SU-DHL-6 (cell line): ENCODE measurements around the gene TMEM203.
A peak's percentile ranks its signal among the peaks of the same experiment; 100 is the strongest.

Source experiments
- H2AFZ ChIP-seq: fragments of 200-600 bp; sonication (generic); 2 replicates; pipeline ENCODE4 v1.6.1; 2014; ENCODE audit warnings: low read depth, mild to moderate bottlenecking, moderate library complexity, mixed read lengths, antibody characterized with exemption, low read length; ENCODE audit not compliant: severe bottlenecking
- H3F3A ChIP-seq: fragments of 200-600 bp; shearing (Covaris generic); 2 replicates; pipeline ENCODE4 v1.6.0; 2016; ENCODE audit warnings: antibody characterized with exemption, mild to moderate bottlenecking; ENCODE audit not compliant: insufficient read depth
- H3K27ac ChIP-seq: fragments of 200-600 bp; sonication (generic); 2 replicates; pipeline ENCODE4 v1.5.1; 2016; ENCODE audit warnings: low read depth, mild to moderate bottlenecking, low read length, moderate library complexity, mixed read lengths
- H3K27me3 ChIP-seq: fragments of 200-600 bp; sonication (generic), shearing (Covaris generic); 2 replicates; pipeline ENCODE4 v1.6.0; 2014; ENCODE audit warnings: mild to moderate bottlenecking, low read length
- H3K36me3 ChIP-seq: fragments of 200-600 bp; sonication (generic); 2 replicates; pipeline ENCODE4 v1.6.1; 2014; ENCODE audit warnings: mild to moderate bottlenecking, low read length, mixed read lengths
- H3K4me2 ChIP-seq: fragments of 300-600, 200-600 bp; shearing (Covaris generic), sonication (generic); 2 replicates; pipeline ENCODE4 v1.6.0; 2014; ENCODE audit warnings: low read length, low read depth, mild to moderate bottlenecking; ENCODE audit not compliant: poor library complexity, severe bottlenecking
- H3K4me3 ChIP-seq: fragments of 200-600 bp; sonication (generic); 2 replicates; pipeline ENCODE4 v1.5.1; 2014; ENCODE audit warnings: antibody characterized with exemption, low read length, mild to moderate bottlenecking, mixed read lengths; ENCODE audit not compliant: insufficient read depth, poor library complexity, severe bottlenecking
- H3K79me2 ChIP-seq: fragments of 200-600 bp; sonication (generic); 2 replicates; pipeline ENCODE4 v1.6.1; 2014; ENCODE audit warnings: mild to moderate bottlenecking, low read length, moderate library complexity; ENCODE audit not compliant: insufficient read depth
- H3K9ac ChIP-seq: fragments of 200-600 bp; sonication (generic); 2 replicates; pipeline ENCODE4 v1.7.0; 2014; ENCODE audit warnings: mild to moderate bottlenecking, low read length
- H3K9me2 ChIP-seq: fragments of 200-600 bp; sonication (generic); replicated peaks from 2 replicates; pipeline ENCODE4 v1.6.1; 2014; ENCODE audit warnings: low read length; ENCODE audit not compliant: insufficient read depth
- H3K9me3 ChIP-seq: fragments of 200-600 bp; sonication (generic); 2 replicates; pipeline ENCODE4 v1.6.1; 2014; ENCODE audit warnings: low read length, mixed read lengths; ENCODE audit not compliant: insufficient read depth
- H4K20me1 ChIP-seq: fragments of 200-600 bp; sonication (generic); 2 replicates; pipeline ENCODE4 v1.6.1; 2014; ENCODE audit warnings: low read depth, mild to moderate bottlenecking, antibody characterized with exemption, low read length, moderate library complexity, mixed read lengths
- EZH2phosphoT487 ChIP-seq: fragments of 200-600 bp; sonication (generic), shearing (Covaris generic); conservative IDR thresholded peaks from 2 replicates; pipeline ENCODE4 v1.6.1; 2018; ENCODE audit warnings: mild to moderate bottlenecking, antibody characterized with exemption, low read length, moderate library complexity, mixed read lengths
- TF ChIP-seq, protein P1 (sequence below): fragments of 200-600 bp; sonication (generic); IDR thresholded peaks from one replicate; pipeline ENCODE4 v1.5.1; 2017; ENCODE audit warnings: antibody characterized with exemption, mild to moderate bottlenecking, low read length, moderate library complexity; ENCODE audit not compliant: insufficient read depth, poor library complexity, severe bottlenecking

The TMEM203 gene

DNA sequence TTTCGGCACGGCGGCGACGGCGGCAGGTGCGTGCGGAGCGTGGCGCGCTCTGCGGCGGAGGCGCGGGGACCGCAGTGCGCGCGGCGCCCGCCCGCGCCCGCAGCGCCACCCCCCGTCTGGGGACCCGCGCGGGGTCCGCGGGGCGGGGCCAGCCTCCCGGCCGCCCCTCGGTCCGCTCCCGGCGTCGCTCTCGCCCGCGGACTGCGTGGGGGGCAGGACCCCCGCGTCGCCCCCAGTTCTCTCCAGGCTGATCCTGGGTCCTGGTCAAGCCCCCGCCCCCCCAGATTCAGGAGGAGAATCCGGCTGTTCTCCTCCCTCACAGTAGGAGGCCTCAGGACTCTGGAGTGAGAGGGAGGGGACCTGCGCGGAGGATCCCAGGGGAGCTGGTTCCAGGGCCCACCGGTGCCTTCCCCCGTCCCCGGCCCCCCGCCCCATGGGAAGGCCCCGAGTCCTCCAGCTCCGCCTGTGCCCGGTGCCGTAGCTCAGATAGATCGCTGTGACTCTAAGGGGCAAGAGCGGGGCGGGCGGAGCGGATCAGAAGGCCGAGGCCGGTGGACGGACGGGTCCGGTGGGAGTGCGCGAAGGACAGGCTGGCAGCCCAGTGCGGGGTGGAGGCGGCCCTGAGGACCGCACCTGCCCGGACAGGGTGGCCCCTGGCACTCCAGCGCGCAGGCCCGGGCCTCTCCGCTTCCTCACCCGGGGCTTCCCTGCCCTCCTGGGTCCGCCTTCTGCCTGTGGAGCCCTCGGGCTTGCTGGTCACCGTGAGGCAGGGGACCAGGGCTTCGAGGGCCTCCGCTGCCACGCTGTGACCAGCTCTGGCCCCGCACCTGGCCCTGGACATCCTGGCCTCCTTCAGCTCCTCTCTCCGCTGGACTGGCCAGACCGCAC is 17.0 kb upstream of the TMEM203 start, which contains the start of gene RNF208:
Gene RNF208 (minus strand): TSS at position 51 of the 888 bp plus-strand sequence. CDS start 1,028 bp downstream, outside the sequence.
- peak within 1 kb of the TSS; percentile 97 for H3K9ac ChIP-seq
- H3K4me2 ChIP-seq, result peak within 1 kb of the TSS; percentile 71
- H4K20me1 ChIP-seq, result no peaks in the 10 kb centered on the region
- H3K27me3 ChIP-seq, result no peaks in the 10 kb centered on the region
- H3K4me3 ChIP-seq, result peak within 1 kb of the TSS; percentile 87
- no peaks in the 10 kb centered on the region for H3K79me2 ChIP-seq
- H3K27ac ChIP-seq, result 0 out of 2 replicates have a peak within 1 kb of the TSS, but pooled peaks have one; percentile 4
- no peak within 1 kb of the TSS for H2AFZ ChIP-seq
- no peaks in the 10 kb centered on the region for H3K9me3 ChIP-seq
- TF ChIP-seq, protein P1, sequence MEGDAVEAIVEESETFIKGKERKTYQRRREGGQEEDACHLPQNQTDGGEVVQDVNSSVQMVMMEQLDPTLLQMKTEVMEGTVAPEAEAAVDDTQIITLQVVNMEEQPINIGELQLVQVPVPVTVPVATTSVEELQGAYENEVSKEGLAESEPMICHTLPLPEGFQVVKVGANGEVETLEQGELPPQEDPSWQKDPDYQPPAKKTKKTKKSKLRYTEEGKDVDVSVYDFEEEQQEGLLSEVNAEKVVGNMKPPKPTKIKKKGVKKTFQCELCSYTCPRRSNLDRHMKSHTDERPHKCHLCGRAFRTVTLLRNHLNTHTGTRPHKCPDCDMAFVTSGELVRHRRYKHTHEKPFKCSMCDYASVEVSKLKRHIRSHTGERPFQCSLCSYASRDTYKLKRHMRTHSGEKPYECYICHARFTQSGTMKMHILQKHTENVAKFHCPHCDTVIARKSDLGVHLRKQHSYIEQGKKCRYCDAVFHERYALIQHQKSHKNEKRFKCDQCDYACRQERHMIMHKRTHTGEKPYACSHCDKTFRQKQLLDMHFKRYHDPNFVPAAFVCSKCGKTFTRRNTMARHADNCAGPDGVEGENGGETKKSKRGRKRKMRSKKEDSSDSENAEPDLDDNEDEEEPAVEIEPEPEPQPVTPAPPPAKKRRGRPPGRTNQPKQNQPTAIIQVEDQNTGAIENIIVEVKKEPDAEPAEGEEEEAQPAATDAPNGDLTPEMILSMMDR, result no peak
- TF ChIP-seq EZH2phosphoT487, result no peak
- no peaks in the 10 kb centered on the region for H3K9me2 ChIP-seq
- no peaks in the 10 kb centered on the region for H3F3A ChIP-seq
- H3K36me3 ChIP-seq, result no peaks in the 10 kb centered on the region

DNA sequence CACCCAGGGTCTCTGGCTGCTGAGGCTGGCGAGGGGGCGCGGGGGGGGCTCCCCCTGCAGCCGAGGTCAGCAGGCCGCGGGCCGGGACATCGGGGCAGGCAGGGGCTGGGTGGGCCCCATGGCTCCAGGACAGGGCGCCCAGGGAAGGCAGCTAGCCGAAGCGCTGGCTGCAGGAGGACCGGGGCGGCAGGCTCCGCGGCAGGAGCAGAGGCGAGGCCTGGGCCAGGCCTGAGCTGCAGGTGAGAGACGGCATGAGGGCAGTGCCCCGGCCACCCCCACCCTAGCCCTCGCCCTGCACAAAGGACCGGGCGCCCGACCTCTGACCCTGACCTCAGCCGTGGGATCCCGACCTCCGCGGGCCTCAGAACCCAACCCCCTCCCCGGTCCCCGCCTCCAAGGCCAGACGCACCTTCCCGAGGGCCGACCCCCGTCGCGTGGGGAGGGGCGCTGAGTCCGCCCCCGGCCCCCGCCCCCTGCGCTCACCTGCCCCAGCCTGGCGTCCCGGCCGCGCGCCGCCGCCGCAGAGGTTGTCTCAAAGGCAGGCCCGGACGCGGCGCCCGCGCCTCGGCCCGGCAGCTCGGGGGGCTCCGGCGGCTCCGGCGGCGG is 16.2 kb upstream of the TMEM203 start:
- TF ChIP-seq, protein P1, result no peak
- no peak for TF ChIP-seq EZH2phosphoT487
- Histone ChIP-seq H3K9me2 (no peaks in the 10 kb centered on the region), H3K4me3 (peak overlapping the region; percentile 26), H2AFZ (no peak overlapping the region), H3F3A (no peaks in the 10 kb centered on the region), H4K20me1 (no peaks in the 10 kb centered on the region), H3K4me2 (peak overlapping the region; percentile 43), H3K9ac (no peak overlapping the region), H3K79me2 (no peaks in the 10 kb centered on the region), H3K27ac (no peak overlapping the region), H3K36me3 (no peaks in the 10 kb centered on the region), H3K9me3 (no peaks in the 10 kb centered on the region), H3K27me3 (no peaks in the 10 kb centered on the region)

DNA sequence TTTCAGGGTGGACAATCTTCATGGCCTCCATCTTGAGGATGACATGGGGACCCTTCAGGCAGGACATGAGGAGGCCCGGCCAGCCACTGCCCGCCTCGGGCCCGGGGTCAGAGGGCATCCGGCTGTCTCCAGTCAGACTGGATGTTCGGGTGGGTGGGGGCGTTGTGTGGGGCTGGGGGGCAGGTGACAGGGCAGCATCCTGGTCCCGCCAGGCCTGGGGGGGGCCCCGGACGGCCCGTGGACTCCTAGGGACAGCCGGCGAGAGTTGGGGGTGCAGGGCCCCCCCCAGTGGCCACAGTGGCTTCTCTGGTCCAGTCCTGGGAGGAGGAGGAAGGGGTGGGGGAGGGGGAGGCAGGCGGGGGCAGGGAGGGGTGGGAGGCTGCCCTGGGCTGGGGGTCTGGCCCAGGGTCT is 15.7 kb upstream of the TMEM203 start:
- H3K4me3 ChIP-seq, result no peak overlapping the region
- TF ChIP-seq EZH2phosphoT487, result no peak
- TF ChIP-seq, protein P1, result no peak
- no peaks in the 10 kb centered on the region for H3F3A ChIP-seq
- no peaks in the 10 kb centered on the region for H3K79me2 ChIP-seq
- H2AFZ ChIP-seq, result no peak overlapping the region
- no peak overlapping the region for H3K4me2 ChIP-seq
- H3K27ac ChIP-seq, result no peak overlapping the region
- no peaks in the 10 kb centered on the region for H3K36me3 ChIP-seq
- H4K20me1 ChIP-seq, result no peaks in the 10 kb centered on the region
- no peak overlapping the region for H3K9ac ChIP-seq
- H3K9me3 ChIP-seq, result no peaks in the 10 kb centered on the region
- no peaks in the 10 kb centered on the region for H3K27me3 ChIP-seq
- no peaks in the 10 kb centered on the region for H3K9me2 ChIP-seq
